ENCODE measurements around the gene DUSP22. TPM values are rescaled to one million over a fixed set of nuclear protein-coding genes. Genes with fewer than 3 reads are reported as not detected.

DUSP22 gene
- total RNA-seq, 2 donors from 2014 or later = 13.8 to 34.8 TPM

DNA sequence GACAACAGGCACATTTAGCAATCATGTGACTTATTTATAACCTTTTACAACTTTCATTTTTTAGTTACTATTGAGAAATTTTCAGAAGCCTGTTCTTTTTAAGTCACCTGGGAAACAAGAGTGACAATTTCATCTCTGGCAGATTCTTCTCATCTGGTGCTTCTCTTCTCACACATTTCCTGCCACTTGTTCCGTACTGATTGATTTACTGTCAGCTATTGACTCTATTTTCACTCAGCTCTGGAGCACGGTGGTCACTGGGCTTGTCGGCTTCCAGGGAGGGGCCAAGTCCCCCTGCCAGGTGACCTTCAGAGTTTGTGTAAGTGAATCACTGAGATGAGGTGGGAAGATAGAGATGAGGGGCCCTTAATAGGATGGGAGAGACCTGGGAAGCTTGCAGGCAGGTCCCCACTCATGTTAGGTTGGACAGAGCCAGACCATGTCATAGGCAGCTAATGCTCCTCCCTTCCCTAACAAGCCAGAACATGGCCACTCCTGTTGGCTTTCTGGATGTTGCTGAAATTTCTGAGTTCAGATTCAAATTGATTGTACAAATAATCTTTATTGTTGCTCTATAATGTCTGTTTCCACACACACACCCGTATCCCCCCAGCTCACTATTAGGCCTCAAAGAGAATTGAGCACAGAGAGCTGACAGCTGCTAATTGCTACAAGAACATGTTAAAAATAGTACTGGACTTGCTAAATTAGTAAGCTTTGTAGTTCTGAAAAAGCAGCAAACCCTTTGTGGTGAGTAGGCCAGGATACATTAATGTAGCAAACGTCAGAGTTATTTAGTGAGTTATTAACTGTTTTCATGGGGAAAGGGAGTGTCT, 13.3 kb downstream of the DUSP22 start:
- Histone ChIP-seq H3K4me1 (peaks cover 16% of the 10 kb centered on the region), H3K4me3 (no peak overlapping the region), H3K27me3 (no peaks in the 10 kb centered on the region), H3K27ac (peak overlapping the region in 2 of 4 donors; percentile 1 to 30), H3K9me3 (no peaks in the 10 kb centered on the region), H3K36me3 (replicated peaks in 1 of 2; ENCODE audit: insufficient read depth in 1 of 2, low read depth in 2 of 2) (no peaks in the 10 kb centered on the region)
- intact Hi-C loops (cut with DNase I) = no loop called here
- ATAC-seq = no peak
- TF ChIP-seq POLR2A (IDR thresholded peaks at IDR 0.05) = no peak
- TF ChIP-seq, protein P1, sequence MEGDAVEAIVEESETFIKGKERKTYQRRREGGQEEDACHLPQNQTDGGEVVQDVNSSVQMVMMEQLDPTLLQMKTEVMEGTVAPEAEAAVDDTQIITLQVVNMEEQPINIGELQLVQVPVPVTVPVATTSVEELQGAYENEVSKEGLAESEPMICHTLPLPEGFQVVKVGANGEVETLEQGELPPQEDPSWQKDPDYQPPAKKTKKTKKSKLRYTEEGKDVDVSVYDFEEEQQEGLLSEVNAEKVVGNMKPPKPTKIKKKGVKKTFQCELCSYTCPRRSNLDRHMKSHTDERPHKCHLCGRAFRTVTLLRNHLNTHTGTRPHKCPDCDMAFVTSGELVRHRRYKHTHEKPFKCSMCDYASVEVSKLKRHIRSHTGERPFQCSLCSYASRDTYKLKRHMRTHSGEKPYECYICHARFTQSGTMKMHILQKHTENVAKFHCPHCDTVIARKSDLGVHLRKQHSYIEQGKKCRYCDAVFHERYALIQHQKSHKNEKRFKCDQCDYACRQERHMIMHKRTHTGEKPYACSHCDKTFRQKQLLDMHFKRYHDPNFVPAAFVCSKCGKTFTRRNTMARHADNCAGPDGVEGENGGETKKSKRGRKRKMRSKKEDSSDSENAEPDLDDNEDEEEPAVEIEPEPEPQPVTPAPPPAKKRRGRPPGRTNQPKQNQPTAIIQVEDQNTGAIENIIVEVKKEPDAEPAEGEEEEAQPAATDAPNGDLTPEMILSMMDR (IDR thresholded peaks at IDR 0.05) = no peak
- DNase-seq = no peak
- 42 to 44% methylated on average over 5 of the region's 5 CpGs for WGBS, 2 donors

DNA sequence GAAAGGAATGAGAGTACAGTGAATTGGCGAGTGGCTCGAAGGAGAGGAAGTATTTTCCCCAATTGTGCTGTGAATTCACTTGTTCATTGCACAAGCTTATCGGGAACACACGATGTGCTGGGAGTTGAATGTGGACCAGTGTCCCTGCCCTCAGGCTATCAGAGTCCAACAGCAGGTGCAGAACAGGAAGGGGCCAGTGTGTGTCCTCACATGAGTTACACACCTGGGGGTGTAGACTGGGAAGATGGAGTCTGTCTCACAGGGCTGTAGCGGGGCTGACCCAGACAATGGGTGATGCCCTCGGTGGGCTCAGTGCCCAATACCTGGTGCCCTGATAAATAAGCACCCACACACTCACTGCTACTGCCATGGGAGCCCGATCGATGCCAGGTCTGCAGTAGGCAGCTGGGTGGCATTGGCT, 14.4 kb downstream of the DUSP22 start:
- WGBS, 2 donors = 61 to 72% methylated on average over 8 of the region's 8 CpGs

DNA sequence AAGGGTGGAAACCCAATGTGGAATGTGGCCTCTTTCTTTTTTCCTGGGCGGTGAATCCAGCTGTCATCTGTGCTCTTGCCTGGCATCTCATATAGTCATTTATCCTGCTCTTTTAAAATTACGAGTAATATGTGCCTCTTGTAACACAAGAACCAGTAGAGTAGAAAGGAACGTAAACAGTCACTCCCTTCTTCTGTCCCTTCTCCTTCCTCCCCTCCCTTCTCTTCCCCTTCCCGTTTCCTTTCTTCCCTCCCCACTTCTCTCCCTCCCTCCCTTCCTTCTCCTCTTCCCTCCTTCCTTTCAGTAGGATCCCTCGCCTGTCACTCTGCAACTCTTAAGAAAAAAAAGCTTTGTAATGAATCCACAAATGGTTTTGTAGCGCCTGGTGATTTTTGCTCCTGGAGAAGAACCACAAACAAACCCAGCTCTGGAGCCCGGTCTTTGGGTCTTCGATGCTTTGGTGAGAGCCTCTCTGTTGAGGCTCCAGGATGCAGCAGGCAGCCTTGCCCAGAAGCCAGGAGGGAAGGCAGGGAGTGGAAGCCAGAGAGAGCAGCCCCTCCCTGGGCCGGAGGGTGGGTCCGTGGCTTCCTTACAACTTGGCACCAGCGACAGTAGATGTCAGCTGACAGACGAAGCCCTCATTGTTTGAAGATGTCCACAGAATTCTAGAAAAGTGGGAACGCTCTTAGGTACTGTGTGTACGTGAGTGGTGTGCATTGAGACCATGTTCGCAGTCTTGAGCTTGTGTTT, 15.0 kb downstream of the DUSP22 start:
- no peaks in the 10 kb centered on the region for H3K36me3 ChIP-seq (replicated peaks in 1 of 2; ENCODE audit: insufficient read depth in 1 of 2, low read depth in 2 of 2)
- intact Hi-C loops (cut with DNase I) = no loop called here
- no peak overlapping the region for H3K4me3 ChIP-seq
- H3K9me3 ChIP-seq = no peaks in the 10 kb centered on the region
- TF ChIP-seq, protein P1 (IDR thresholded peaks at IDR 0.05) = no peak
- TF ChIP-seq POLR2A (IDR thresholded peaks at IDR 0.05) = no peak
- peaks cover 16% of the 10 kb centered on the region for H3K4me1 ChIP-seq
- DNase-seq (no peak), ATAC-seq (no peak)
- no peaks in the 10 kb centered on the region for H3K27me3 ChIP-seq
- H3K27ac ChIP-seq = no peak overlapping the region
- WGBS, 2 donors = 70 to 76% methylated on average over 15 of the region's 15 CpGs

More for the DNA sequence above, 14.4 kb downstream of the DUSP22 start:
- H3K9me3 ChIP-seq = no peaks in the 10 kb centered on the region
- H3K36me3 ChIP-seq (replicated peaks in 1 of 2; ENCODE audit: insufficient read depth in 1 of 2, low read depth in 2 of 2) = no peaks in the 10 kb centered on the region
- peaks cover 16% of the 10 kb centered on the region for H3K4me1 ChIP-seq
- TF ChIP-seq, protein P1 (IDR thresholded peaks at IDR 0.05) = no peak
- TF ChIP-seq POLR2A (IDR thresholded peaks at IDR 0.05) = no peak
- DNase-seq = no peak
- no peak overlapping the region for H3K4me3 ChIP-seq
- no peaks in the 10 kb centered on the region for H3K27me3 ChIP-seq
- intact Hi-C loops (cut with DNase I) = no loop called here
- ATAC-seq = no peak
- no peak overlapping the region for H3K27ac ChIP-seq

DNA sequence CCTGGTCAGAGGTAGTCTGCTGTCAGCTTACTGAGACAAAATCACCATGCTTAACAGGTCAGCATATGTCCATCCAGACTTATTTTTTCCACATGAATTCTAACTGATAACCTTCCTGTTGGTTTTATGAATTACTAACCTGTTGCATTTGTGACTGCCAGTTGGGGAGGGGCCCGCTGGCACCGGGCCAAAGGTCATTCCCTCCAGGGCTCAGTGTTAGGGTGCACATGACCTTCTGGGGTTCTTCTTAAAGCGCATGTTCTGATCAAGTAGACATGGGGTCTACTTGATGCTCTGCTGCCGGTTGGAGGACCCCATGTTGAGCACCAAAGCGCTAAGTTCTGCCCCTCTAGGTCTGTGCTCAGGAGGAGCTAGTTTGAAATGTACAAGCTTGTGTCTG, 15.6 kb downstream of the DUSP22 start:
- Histone ChIP-seq H3K27me3 (no peaks in the 10 kb centered on the region), H3K9me3 (no peaks in the 10 kb centered on the region), H3K27ac (no peak overlapping the region), H3K4me1 (peaks cover 17% of the 10 kb centered on the region), H3K4me3 (no peak overlapping the region), H3K36me3 (replicated peaks in 1 of 2; ENCODE audit: insufficient read depth in 1 of 2, low read depth in 2 of 2) (no peaks in the 10 kb centered on the region)
- WGBS, 2 donors = 57 to 62% methylated on average over 5 of the region's 5 CpGs
- ATAC-seq (no peak), DNase-seq (no peak)
- no peak for TF ChIP-seq POLR2A (IDR thresholded peaks at IDR 0.05)
- TF ChIP-seq, protein P1 (IDR thresholded peaks at IDR 0.05) = no peak
- intact Hi-C loops (cut with DNase I) = no loop called here
